Measurements from ENCODE around the gene LCAT. TPM values are rescaled to one million over a fixed set of nuclear protein-coding genes. Genes with fewer than 3 reads are reported as not detected.

Gene LCAT
- total and polyA plus RNA-seq, 9 of the 15 experiments (the other 6 are each of a cell fraction or from before 2014, with no cell fraction given): 0.46 to 21.0 (median 5.0) TPM

DNA sequence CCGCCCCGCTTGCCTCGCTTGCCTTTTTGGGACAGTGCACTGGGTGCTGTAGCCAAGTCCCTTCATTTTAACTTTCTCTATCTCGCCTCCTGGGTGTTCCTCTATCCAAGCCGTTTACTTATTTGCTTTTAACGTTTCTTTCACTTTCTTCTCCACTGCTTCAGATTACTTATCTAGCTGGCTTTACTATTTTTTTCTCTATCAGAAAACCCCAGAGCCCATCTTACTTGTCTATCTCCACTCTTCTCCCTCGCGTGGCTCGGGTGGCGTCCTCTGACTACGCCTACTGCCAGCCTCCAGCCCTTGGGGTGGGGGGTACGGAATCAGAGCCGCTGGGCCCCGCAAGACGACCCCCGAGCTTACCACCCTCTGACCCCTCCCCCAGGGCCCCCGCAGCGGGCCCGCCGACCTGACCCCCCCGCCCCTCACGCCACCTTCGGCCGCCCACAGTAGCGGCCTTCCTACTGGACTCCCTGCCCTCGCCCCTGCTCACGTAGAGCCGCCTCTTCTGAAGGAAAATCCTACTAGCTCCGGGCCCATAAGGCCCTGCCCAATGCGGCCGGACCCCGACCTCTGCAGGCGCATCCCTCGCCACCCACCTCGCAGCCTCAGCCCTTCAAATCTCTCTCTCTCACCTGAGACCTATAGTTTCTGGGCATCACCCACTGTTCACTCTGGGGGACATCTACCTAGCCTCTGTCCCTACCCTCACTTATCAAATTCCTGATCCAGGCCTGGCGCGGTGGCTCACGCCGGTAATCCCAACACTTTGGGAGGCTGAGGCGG lies 25.5 kb upstream of the LCAT start (continued):
- no peak for TF ChIP-seq ARID4B (CRISPR knock-in tag; IDR thresholded peaks at IDR 0.05)
- no peak for TF ChIP-seq ZSCAN32 (CRISPR knock-in tag; IDR thresholded peaks at IDR 0.05)
- no peak for TF ChIP-seq SP2 (IDR thresholded peaks at IDR 0.05; ENCODE audit: extremely low read depth, low read depth, low read length, poor library complexity, severe bottlenecking)
- TF ChIP-seq, protein P1, sequence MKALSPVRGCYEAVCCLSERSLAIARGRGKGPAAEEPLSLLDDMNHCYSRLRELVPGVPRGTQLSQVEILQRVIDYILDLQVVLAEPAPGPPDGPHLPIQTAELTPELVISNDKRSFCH (CRISPR knock-in tag; IDR thresholded peaks at IDR 0.05): no peak
- TF ChIP-seq, protein P1 (tag; IDR thresholded peaks at IDR 0.05): no peak
- TF ChIP-seq RCOR1 (IDR thresholded peaks at IDR 0.05; ENCODE audit: borderline replicate concordance in 1 of 2, low read depth in 2 of 2, low read length in 2 of 2): no peak
- TF ChIP-seq SREBF2 (CRISPR knock-in tag; IDR thresholded peaks at IDR 0.05): no peak
- TF ChIP-seq, protein P2, sequence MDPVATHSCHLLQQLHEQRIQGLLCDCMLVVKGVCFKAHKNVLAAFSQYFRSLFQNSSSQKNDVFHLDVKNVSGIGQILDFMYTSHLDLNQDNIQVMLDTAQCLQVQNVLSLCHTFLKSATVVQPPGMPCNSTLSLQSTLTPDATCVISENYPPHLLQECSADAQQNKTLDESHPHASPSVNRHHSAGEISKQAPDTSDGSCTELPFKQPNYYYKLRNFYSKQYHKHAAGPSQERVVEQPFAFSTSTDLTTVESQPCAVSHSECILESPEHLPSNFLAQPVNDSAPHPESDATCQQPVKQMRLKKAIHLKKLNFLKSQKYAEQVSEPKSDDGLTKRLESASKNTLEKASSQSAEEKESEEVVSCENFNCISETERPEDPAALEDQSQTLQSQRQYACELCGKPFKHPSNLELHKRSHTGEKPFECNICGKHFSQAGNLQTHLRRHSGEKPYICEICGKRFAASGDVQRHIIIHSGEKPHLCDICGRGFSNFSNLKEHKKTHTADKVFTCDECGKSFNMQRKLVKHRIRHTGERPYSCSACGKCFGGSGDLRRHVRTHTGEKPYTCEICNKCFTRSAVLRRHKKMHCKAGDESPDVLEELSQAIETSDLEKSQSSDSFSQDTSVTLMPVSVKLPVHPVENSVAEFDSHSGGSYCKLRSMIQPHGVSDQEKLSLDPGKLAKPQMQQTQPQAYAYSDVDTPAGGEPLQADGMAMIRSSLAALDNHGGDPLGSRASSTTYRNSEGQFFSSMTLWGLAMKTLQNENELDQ (CRISPR knock-in tag; IDR thresholded peaks at IDR 0.05; ENCODE audit: borderline replicate concordance): no peak
- TF ChIP-seq JUND (IDR thresholded peaks at IDR 0.05; ENCODE audit: borderline replicate concordance, low read depth, low read length): no peak
- no peak for TF ChIP-seq JUND (tag; IDR thresholded peaks at IDR 0.05; ENCODE audit: borderline replicate concordance, low read depth, low read length)
- peak; percentile 74; the same call in 1 of the 2 replicates for TF ChIP-seq ZNF395 (CRISPR knock-in tag; IDR thresholded peaks at IDR 0.05)
- TF ChIP-seq ZNF696 (CRISPR knock-in tag; conservative IDR thresholded peaks at IDR 0.05): no peak
- no peak for TF ChIP-seq EHMT2 (IDR thresholded peaks at IDR 0.05)
- TF ChIP-seq MAFG (tag; conservative IDR thresholded peaks at IDR 0.05): no peak
- no peak for TF ChIP-seq ZNF280B (CRISPR knock-in tag; IDR thresholded peaks at IDR 0.05)
- TF ChIP-seq CHD4 (IDR thresholded peaks at IDR 0.05; ENCODE audit: insufficient read depth, insufficient replicate concordance, low read depth, low read length, poor library complexity, severe bottlenecking): no peak
